Measurements from ENCODE around the gene JAK1. TPM values are rescaled to one million over a fixed set of nuclear protein-coding genes. Genes with fewer than 3 reads are reported as not detected.

JAK1 gene
- total and polyA plus RNA-seq, 2 experiments from 2014 or later = 8.0 to 19.5 TPM

DNA sequence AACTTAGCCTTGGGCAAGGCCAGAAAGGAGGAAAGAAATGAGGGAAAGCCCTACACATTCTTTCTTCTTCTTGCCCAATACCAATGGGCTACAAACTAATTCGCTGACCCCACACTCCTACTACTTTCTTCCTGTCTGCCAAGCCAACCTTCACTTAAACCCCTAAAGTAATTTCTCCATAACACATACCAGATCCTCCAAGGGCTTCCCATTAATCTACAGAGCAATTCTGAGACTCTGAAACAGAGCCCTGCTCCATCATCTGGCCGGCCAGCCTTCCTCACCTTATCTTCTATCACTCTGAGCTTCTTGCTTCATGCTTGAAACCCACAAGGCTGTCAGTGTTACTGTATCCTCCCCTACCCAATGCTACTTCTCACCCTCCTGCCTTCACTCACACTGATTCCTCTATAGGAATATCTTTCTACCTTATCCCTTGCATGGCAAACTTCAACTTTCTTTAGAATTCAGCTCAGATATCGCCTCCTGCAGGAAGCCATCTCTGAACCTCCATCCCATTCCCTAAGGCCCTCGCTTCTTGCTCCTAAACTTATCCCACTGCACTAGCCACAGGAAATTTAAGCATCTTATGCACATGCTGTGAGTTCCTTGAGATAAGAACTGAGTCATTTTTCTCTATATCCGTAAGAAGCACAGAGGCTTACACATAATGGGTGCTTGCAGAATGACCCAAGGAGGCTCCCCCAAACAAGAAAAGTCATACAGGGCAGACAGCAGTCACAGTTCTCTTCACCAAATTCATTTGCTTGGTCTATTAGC is 81.9 kb downstream of the JAK1 start:
- no peak overlapping the region for H2AFZ ChIP-seq
- no peak overlapping the region for H3K27ac Mint-ChIP-seq
- no peak for DNase-seq (ENCODE audit: low spot score)

DNA sequence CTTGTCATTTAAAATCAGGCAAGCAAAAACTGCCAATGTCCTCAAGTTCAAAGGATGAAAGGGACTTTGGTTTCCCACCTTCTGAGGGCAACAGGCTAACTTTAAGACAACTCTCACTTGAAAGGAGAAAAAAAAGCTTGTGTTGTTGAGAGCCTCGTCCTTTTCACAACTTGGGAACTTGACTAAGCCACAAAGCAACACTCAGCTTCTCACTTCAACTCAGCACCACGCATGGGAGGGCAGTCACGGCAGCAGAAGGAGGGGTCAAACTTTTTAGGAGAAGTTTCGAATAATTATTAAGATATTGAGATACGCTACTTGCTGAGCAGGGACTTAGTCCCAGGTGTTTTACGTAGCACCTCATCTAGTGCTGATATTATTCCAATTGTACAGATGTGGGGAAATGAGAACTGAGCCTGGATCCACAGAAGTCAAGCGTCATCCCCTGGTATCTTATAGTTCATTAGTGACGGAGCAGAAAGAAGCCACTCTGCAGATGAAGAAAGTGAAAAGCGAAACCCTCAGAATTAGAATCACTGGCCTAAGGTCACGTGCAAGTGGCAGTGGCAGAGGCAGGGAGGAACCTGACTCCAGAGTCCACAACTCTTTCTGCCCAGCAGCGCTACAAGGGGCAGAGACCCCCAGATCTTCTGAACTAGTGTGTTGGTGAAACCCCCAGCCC is 83.6 kb downstream of the JAK1 start:
- TF ChIP-seq EZH2 (IDR thresholded peaks at IDR 0.05; ENCODE audit: low read depth, unreplicated experiment) = no peak
- no peak for TF ChIP-seq CREB1 (CRISPR knock-in tag; IDR thresholded peaks at IDR 0.05; ENCODE audit: low read depth)
- TF ChIP-seq POLR2AphosphoS5 (IDR thresholded peaks at IDR 0.05; ENCODE audit: low read depth) = no peak
- TF ChIP-seq, protein P1, sequence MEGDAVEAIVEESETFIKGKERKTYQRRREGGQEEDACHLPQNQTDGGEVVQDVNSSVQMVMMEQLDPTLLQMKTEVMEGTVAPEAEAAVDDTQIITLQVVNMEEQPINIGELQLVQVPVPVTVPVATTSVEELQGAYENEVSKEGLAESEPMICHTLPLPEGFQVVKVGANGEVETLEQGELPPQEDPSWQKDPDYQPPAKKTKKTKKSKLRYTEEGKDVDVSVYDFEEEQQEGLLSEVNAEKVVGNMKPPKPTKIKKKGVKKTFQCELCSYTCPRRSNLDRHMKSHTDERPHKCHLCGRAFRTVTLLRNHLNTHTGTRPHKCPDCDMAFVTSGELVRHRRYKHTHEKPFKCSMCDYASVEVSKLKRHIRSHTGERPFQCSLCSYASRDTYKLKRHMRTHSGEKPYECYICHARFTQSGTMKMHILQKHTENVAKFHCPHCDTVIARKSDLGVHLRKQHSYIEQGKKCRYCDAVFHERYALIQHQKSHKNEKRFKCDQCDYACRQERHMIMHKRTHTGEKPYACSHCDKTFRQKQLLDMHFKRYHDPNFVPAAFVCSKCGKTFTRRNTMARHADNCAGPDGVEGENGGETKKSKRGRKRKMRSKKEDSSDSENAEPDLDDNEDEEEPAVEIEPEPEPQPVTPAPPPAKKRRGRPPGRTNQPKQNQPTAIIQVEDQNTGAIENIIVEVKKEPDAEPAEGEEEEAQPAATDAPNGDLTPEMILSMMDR (conservative IDR thresholded peaks at IDR 0.05; ENCODE audit: low read depth in 2 of 2) = no peak
- TF ChIP-seq JUNB (IDR thresholded peaks at IDR 0.05; ENCODE audit: unreplicated experiment) = no peak
- no peak for TF ChIP-seq EZH2phosphoT487 (IDR thresholded peaks at IDR 0.05; ENCODE audit: unreplicated experiment)
- no peak for TF ChIP-seq STAT1 (IDR thresholded peaks at IDR 0.05; ENCODE audit: unreplicated experiment)
- no peak for TF ChIP-seq NANOG (IDR thresholded peaks at IDR 0.05; ENCODE audit: borderline replicate concordance)
- H3K36me3 Mint-ChIP-seq (ENCODE audit: low read depth) = no peaks in the 10 kb centered on the region
- Histone ChIP-seq H3K4me1 (ENCODE audit: insufficient read depth) (peaks cover 11% of the 10 kb centered on the region), H4K20me1 (replicated peaks; ENCODE audit: insufficient read depth) (no peaks in the 10 kb centered on the region), H3K27me3 (ENCODE audit: insufficient read depth) (no peaks in the 10 kb centered on the region), H3K4me2 (no peak overlapping the region), H2AFZ (no peak overlapping the region), H3K36me3 (ENCODE audit: insufficient read depth) (no peaks in the 10 kb centered on the region), H3K9me2 (ENCODE audit: insufficient read depth) (no peaks in the 10 kb centered on the region), H3K4me3 (no peak overlapping the region), H3K79me2 (replicated peaks; ENCODE audit: insufficient read depth) (no peaks in the 10 kb centered on the region), H3F3A (replicated peaks; ENCODE audit: low read depth) (no peaks in the 10 kb centered on the region), H3K27ac (ENCODE audit: low read depth) (no peak overlapping the region)
- H3K9me3 Mint-ChIP-seq = no peaks in the 10 kb centered on the region
- ATAC-seq (no peak), DNase-seq (ENCODE audit: low spot score) (no peak)
- H3K27me3 Mint-ChIP-seq (ENCODE audit: insufficient read depth, low read depth, poor library complexity) = peaks cover 3% of the 10 kb centered on the region
- no peak overlapping the region for H3K4me3 Mint-ChIP-seq
- no peak overlapping the region for H3K27ac Mint-ChIP-seq
- peaks cover 24% of the 10 kb centered on the region for H3K4me1 Mint-ChIP-seq

More for the DNA sequence above, 81.9 kb downstream of the JAK1 start:
- Mint-ChIP-seq H3K9me3 (no peaks in the 10 kb centered on the region), H3K36me3 (ENCODE audit: low read depth) (no peaks in the 10 kb centered on the region), H3K4me3 (no peak overlapping the region), H3K4me1 (peaks cover 31% of the 10 kb centered on the region), H3K27me3 (ENCODE audit: insufficient read depth, low read depth, poor library complexity) (peaks cover 3% of the 10 kb centered on the region)
- Histone ChIP-seq H3K27me3 (ENCODE audit: insufficient read depth) (no peaks in the 10 kb centered on the region), H3K79me2 (replicated peaks; ENCODE audit: insufficient read depth) (no peaks in the 10 kb centered on the region), H3K4me1 (ENCODE audit: insufficient read depth) (peaks cover 6% of the 10 kb centered on the region), H4K20me1 (replicated peaks; ENCODE audit: insufficient read depth) (no peaks in the 10 kb centered on the region), H3K9me2 (ENCODE audit: insufficient read depth) (no peaks in the 10 kb centered on the region), H3F3A (replicated peaks; ENCODE audit: low read depth) (no peaks in the 10 kb centered on the region), H3K36me3 (ENCODE audit: insufficient read depth) (no peaks in the 10 kb centered on the region), H3K4me2 (no peak overlapping the region), H3K27ac (ENCODE audit: low read depth) (no peak overlapping the region), H3K4me3 (no peak overlapping the region)
- TF ChIP-seq, protein P1 (conservative IDR thresholded peaks at IDR 0.05; ENCODE audit: low read depth in 2 of 2) = peak in 1 of 2 experiments; percentile 10; a peak in 1 of 4 replicates
- TF ChIP-seq ZNF331 (CRISPR knock-in tag; IDR thresholded peaks at IDR 0.05; ENCODE audit: low read depth) = no peak
- no peak for ATAC-seq

All from GM23338 (cell line).